Suppressor macrophage treated with lipopolysaccharide for 1 hour (primary cell): Measurements from ENCODE around the gene ARHGAP35.
"Not testable (repeated sequence)": the region's sequence is repeated elsewhere in the genome, so short reads cannot be mapped to it uniquely, and the experiment has no call there.

ENCODE experiments used
- DNase-seq, 3 donors: peaks; one replicate each; pipeline ENCODE4 v3.0.0-alpha.2; 2020 to 2022

ARHGAP35 gene

GRCh38 chr19:46871173-46871572, 10.4 kb downstream of the ARHGAP35 start:
- not testable (repeated sequence) for DNase-seq

- DNase-seq, result no peak
These were observed 12.2 kb downstream of the ARHGAP35 start for GRCh38 chr19:46872967-46873366.

DNA sequence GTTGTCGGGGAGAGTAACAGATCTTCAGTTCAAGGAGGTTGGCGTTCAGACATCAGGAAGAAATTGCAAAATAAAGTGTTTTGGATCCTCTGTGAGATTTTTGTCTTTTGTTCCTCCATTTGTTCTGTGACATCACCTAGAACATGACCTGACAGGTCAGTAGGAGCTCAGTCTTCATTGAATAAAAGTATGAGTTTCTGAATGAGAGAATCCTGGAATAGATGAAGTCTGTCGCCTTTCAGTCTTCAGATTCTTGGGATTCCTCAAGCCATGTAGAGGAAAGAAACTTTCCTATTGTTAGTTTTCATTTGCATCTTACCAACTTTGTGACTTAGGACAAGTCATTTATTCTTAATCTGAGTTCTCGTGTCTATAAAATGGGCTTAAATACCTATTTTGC, 14.4 kb downstream of the ARHGAP35 start:
- no peak for DNase-seq

DNA sequence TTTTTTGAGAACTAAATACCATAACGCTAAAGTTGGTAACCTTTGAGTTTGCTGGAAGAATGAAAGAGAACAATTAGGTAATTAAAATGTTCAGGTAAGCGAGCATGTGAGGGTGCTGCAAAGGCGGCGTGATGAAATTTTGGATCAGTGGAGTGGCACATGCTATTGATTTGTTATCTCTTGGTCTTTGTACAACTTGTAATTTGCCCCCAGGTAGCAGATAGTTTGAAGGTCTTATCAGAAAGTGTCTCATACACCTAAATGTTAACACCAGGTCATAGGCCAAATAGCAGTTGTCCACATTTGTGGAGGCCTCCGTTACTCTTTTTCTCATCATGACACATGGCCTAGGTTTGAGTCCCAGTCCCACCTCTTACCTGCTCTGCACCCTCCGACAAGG, 14.9 kb downstream of the ARHGAP35 start:
- DNase-seq, result no peak

DNA sequence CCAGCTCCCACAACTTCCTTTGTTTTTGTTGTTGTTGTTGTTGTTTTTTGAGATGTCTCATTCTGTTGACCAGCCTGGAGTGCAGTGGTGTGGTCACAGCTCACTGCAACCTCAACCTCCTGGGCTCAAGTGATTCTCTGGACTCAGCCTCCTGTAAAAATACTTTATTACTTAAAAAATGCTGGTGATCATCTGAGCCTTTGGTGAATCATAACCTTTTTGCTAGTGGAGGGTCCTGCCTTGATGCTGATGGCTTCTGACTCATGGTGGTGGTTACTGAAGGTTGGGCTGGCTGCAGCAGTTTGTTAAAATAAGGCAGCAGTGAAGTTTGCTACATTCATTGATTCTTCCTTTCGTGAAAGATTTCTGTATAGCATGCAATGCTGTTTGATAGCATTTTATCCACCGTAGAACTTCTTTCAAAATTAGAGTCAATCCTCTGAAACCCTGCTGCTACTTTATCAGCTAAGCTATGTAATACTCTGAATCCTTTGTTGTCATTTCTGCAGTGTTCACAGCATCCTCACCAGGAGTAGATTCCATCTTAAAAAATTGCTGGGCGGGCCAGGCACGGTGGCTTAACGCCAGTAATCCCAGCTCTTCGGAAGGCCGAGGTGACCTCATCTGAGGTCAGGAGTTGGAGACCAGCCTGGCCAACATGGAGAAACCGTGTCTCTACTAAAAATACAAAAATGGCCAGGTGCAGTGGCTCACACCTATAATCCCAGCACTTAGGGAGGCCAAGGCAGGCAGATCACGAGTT, 18.0 kb downstream of the ARHGAP35 start:
- no peak for DNase-seq

DNA sequence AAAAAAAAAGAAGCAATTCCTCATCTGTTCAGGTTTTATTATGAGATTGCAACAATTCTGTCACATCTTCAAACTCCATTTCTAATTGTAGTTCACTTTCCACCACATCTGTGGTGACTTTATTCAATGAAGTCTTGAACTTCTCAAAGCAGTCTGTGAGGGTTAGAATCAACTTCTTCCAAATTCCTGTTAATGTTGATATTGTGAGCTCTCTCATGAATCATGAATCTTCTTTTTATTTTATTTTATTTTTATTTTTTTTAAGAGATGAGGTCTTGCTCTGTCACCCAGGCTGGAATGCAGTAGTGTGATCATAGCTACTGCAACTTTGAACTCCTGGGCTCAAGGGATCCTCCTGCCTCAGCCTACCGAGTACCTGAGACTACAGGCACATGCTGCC, 19.6 kb downstream of the ARHGAP35 start:
- no peak for DNase-seq

- DNase-seq, result no peak
These were observed 20.3 kb downstream of the ARHGAP35 start for GRCh38 chr19:46881092-46881491.

DNA sequence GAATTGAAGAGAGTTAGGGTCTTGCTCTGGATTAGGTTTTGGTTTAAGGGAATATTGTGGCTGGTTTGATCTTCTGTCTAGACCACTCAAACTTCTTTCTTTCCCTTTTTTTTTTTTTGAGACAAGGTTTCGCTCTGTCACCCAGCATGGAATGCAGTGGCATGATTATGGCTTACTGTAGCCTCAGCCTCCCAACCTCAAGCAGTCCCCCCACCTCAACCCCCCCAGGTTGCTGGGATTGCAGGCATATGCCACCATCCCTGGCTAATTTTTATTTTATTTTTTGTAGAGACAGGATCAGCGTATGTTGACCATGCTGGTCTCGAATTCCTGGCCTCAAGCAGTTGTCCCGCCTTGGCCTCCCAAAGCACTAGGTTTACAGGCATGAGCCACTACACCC, 21.2 kb downstream of the ARHGAP35 start:
- DNase-seq, result no peak

- not testable (repeated sequence) for DNase-seq
These were observed 22.0 kb downstream of the ARHGAP35 start for GRCh38 chr19:46882751-46883150.

DNA sequence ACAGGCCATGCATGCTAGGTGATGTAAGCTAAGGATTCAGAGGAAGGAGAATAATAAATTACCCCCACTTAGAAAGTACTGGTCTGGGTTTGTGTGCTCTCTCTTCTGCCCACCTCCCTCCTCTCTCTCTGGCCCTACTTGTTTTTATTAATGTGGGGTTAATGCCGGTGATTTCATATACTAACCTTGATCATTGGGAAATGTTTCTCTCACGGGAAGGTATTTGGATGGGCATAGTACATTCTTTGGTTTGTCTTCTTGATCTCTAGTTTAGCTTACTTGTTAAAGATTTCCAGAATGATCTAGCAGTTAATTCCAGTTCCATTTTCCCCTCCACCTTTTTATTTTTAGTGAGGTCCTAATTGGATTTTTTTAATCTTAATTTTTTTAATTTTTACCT, 24.6 kb downstream of the ARHGAP35 start:
- DNase-seq, result no peak

DNA sequence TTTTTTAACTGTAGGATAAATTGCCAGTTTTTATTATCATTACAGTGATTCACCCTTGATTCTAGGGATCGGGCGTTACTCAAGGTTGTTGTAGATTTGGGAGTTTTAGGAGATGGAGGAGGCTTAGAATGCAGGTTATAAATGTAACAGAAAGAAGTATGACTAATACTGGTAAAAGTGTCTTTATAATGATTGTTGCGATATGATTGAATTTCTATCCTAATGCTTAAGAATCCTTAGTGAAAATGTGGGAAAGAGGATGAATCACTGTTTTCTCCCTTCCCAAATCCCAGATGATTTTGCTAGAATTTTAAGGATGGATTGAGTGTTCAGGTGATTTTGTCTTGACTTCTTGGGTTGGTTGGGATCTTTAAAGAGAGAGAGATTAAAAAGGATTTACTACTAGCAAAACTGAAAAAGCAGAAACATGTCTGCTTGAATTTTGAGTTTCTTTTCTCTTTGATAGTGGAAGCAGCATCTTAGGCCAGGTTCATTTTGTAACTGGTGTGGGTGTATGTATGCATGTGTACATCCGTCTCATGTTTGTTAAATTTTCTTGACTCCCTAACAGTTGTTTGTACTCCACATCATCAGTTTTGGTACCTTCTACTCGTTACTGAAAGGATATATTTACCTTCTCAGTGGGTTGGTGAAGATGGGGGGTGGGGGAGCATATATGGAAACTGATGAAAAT, 25.9 kb downstream of the ARHGAP35 start:
- DNase-seq, result no peak

DNA sequence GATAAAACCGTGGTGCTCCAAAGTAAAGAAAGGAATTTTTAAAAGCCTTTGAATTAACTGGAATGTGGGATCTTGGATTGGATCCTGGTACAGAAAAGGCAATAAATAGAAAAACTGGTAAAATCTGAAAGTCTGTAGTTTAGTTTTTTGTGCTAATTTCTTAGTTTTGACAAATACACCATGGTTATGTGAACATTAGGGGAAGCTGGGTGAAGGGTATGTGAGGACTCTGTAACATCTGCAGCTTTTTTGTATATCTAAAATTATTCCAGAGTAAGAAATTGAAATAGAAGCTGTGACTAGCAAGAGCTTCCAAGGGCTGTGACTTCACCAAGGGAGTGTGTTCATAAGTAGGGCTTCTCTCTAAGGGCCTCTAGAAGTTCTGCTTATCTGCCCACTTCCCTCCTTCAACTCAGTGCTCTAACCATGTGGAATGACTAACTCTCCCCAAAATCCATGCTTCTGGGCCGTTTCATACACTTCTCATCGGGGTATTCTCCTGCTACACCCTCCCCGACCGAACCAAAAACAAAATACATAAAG, 26.5 kb downstream of the ARHGAP35 start:
- peak; percentile 63 to 73 (median 69) for DNase-seq

- DNase-seq, result no peak
These were observed 29.8 kb downstream of the ARHGAP35 start for GRCh38 chr19:46890423-46891170.

- DNase-seq, result no peak
These were observed 31.7 kb downstream of the ARHGAP35 start for GRCh38 chr19:46892252-46893179.

DNA sequence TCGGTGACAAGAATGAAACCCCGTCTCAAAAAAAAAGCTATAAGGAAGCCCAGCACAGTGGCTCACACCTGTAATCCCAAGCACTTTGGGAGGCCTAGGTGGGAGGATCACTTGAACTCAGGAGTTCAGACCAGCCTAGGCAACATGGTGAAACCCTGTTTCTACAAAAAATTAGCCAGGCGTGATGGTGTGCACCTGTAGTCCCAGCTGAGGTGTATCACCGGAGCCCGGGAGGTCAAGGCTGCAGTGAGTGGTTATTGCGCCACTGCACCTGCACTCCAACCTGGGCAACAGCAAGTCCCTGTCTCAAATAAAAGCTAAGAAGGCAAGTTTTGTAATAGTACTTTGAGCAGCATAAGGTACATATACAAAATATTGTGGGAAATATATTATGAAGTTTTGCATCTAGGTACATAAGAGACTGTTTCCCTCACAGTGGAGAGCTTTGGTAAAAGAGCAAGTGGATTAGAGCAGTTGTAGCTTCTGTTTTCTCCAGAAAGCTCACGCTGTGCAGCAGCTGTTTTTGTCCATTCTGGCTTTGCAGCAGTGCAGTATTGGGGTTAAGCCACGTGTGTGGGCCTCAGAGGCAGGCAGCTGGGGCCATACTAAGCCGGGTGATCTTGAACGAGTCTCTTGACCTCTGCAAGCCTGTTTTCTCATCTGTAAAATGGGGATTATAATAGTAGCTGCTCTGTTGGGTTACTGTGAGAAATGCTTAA, 35.4 kb downstream of the ARHGAP35 start:
- DNase-seq, result no peak

DNA sequence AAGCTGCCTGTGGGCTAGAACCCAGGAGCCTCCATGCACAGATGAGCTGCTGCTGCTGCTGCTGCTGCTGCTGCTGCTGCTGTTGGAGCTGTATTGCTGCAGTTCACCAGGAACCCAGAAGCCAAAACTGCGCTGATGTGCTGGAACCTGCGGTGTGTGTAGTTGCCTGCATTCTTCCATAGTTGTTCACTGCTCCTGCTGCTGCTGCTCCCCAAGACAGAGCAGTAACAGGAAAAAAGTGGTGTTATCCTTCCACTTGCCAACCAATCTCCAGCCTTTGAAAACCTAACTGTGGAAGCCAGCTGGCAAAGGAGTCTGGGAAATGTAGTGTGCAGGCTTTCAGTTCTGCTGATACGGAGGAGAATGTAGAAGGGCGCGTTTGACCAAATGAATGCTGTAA, 37.9 kb downstream of the ARHGAP35 start:
- DNase-seq, result no peak

- no peak for DNase-seq
These were observed 39.5 kb downstream of the ARHGAP35 start for GRCh38 chr19:46900341-46900740.

- DNase-seq, result no peak
These were observed 41.1 kb downstream of the ARHGAP35 start for GRCh38 chr19:46901701-46902401.

DNA sequence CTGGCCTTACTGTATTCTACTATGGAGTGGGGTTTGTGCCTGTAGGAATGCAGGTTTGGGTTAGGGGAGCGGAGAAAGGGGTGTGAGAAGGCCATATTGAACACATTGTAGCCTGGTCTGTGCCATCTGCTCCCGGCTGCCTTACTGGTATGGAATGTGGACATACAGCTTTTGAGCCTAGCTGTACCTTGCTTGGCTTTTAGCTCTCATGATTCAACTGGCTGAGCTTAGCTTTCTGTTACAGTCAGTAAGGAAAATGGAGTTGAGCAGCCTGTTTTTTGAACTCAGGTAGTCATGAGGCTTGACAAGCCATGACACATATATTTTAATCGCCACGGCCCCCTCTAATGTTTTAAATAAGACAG, 41.6 kb downstream of the ARHGAP35 start:
- no peak for DNase-seq

DNA sequence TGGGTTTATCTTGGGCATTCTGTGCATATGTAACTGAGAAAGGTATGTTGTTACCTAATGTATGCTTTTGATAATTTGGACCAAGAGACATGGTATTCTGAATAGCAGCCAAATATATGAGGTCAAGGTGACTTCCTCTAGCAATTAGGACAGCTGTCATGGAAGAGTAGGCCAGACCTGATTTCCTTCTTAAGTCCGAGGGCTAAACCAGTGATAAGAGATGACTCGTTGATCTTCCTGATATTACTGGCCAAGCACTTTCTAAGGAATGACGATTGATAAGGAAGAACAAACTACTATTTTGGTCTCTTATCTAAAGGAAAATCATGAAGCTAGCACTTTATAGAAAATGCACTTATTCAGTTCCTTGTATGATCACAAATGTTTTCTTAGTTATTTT, 42.7 kb downstream of the ARHGAP35 start:
- DNase-seq, result no peak
